ENCODE results near the gene CCDC77. TPM values are rescaled to one million over a fixed set of nuclear protein-coding genes. Genes with fewer than 3 reads are reported as not detected.

Gene CCDC77
- total RNA-seq, 4 donors from 2014 or later, result 3.4 to 18.3 (median 5.7) TPM

- H3K4me3 ChIP-seq (ENCODE audit: low read depth, poor library complexity, severe bottlenecking), result no peak overlapping the region
- intact Hi-C loops (cut with DNase I; ENCODE audit: low total_unique reads), result no loop called here
- no peak for DNase-seq (ENCODE audit: low spot score in 2 of 2)
- TF ChIP-seq POLR2A (IDR thresholded peaks at IDR 0.05), result no peak
- TF ChIP-seq CTCF (IDR thresholded peaks at IDR 0.05), result no peak
- whole genome bisulfite sequencing, 2 donors, result 93 to 95% methylated on average over 4 of the region's 4 CpGs
These were observed 56.2 kb downstream of the CCDC77 start for GRCh38 chr12:457676-458075.

GRCh38 chr12:459050-459429 is 57.6 kb downstream of the CCDC77 start:
- no peak for TF ChIP-seq CTCF (IDR thresholded peaks at IDR 0.05)
- no peak for TF ChIP-seq POLR2A (IDR thresholded peaks at IDR 0.05)
- intact Hi-C loops (cut with DNase I; ENCODE audit: low total_unique reads), result no loop called here
- WGBS, 2 donors, result 53 to 61% methylated on average over 5 of the region's 5 CpGs
- no peak overlapping the region for H3K4me3 ChIP-seq (ENCODE audit: low read depth, poor library complexity, severe bottlenecking)
- no peak for DNase-seq (ENCODE audit: low spot score in 2 of 2)

GRCh38 chr12:459430-460258 is 58.2 kb downstream of the CCDC77 start, which contains the start of gene B4GALNT3:
Gene B4GALNT3 (plus strand): TSS chr12:459939. CDS start chr12:460377, 438 bp downstream.
- no peak for DNase-seq (ENCODE audit: low spot score in 2 of 2)
- no peak for TF ChIP-seq POLR2A (IDR thresholded peaks at IDR 0.05)
- TF ChIP-seq CTCF (IDR thresholded peaks at IDR 0.05), result no peak
- H3K4me3 ChIP-seq (ENCODE audit: low read depth, poor library complexity, severe bottlenecking), result peak within 1 kb of the TSS; percentile 31
- 4 to 9% methylated on average over 23 to 57 of the region's 82 CpGs for whole genome bisulfite sequencing, 2 donors
- intact Hi-C loops (cut with DNase I; ENCODE audit: low total_unique reads), result no loop called here

- intact Hi-C loops (cut with DNase I; ENCODE audit: low total_unique reads), result no loop called here
- WGBS, 2 donors, result 9 to 11% methylated on average over 34 to 54 of the region's 109 CpGs
- peak overlapping the region; percentile 31 for H3K4me3 ChIP-seq (ENCODE audit: low read depth, poor library complexity, severe bottlenecking)
- no peak for DNase-seq (ENCODE audit: low spot score in 2 of 2)
- TF ChIP-seq CTCF (IDR thresholded peaks at IDR 0.05) (no peak), POLR2A (IDR thresholded peaks at IDR 0.05) (no peak)
These were observed 59.1 kb downstream of the CCDC77 start for GRCh38 chr12:460261-461230.

GRCh38 chr12:461425-461824 is 60.0 kb downstream of the CCDC77 start:
- intact Hi-C loops (cut with DNase I; ENCODE audit: low total_unique reads), result no loop called here
- WGBS, 2 donors, result 48 to 57% methylated on average over 13 of the region's 13 CpGs
- no peak for DNase-seq (ENCODE audit: low spot score in 2 of 2)
- TF ChIP-seq POLR2A (IDR thresholded peaks at IDR 0.05) (no peak), CTCF (IDR thresholded peaks at IDR 0.05) (no peak)
- H3K4me3 ChIP-seq (ENCODE audit: low read depth, poor library complexity, severe bottlenecking), result no peak overlapping the region

Data from lower leg skin (tissue), 4 donors.